GM15510 (cell line): ENCODE data around the gene LRRC8D.

Experiments used
- POLR2A ChIP-seq: IDR thresholded peaks from 3 replicates; pipeline ENCODE4 v1.6.1; 2011; ENCODE audit warnings: borderline replicate concordance; ENCODE audit not compliant: insufficient read length; ENCODE audit errors: extremely low read depth

Gene LRRC8D

GRCh38 chr1:89973471-89974127 is 152.8 kb downstream of the LRRC8D start:
- TF ChIP-seq POLR2A = no peak

- no peak for TF ChIP-seq POLR2A
Measured at GRCh38 chr1:89974256-89974655, 153.4 kb downstream of the LRRC8D start.

GRCh38 chr1:89974696-89975470 is 154.1 kb downstream of the LRRC8D start:
- no peak for TF ChIP-seq POLR2A

- no peak for TF ChIP-seq POLR2A
Measured at GRCh38 chr1:89975540-89976125, 154.8 kb downstream of the LRRC8D start.

- no peak for TF ChIP-seq POLR2A
Measured at GRCh38 chr1:89978755-89979154, 157.9 kb downstream of the LRRC8D start.

- TF ChIP-seq POLR2A = no peak
Measured at GRCh38 chr1:89980605-89981004, 159.8 kb downstream of the LRRC8D start.

- no peak for TF ChIP-seq POLR2A
Measured at GRCh38 chr1:89986020-89986419, 165.2 kb downstream of the LRRC8D start.
